ENCODE data around the gene DNAAF5. TPM values are rescaled to one million over a fixed set of nuclear protein-coding genes. Genes with fewer than 3 reads are reported as not detected.

DNAAF5 gene
- total and polyA plus RNA-seq, 8 donors: 6.7 to 210 (median 22.4) TPM

DNA sequence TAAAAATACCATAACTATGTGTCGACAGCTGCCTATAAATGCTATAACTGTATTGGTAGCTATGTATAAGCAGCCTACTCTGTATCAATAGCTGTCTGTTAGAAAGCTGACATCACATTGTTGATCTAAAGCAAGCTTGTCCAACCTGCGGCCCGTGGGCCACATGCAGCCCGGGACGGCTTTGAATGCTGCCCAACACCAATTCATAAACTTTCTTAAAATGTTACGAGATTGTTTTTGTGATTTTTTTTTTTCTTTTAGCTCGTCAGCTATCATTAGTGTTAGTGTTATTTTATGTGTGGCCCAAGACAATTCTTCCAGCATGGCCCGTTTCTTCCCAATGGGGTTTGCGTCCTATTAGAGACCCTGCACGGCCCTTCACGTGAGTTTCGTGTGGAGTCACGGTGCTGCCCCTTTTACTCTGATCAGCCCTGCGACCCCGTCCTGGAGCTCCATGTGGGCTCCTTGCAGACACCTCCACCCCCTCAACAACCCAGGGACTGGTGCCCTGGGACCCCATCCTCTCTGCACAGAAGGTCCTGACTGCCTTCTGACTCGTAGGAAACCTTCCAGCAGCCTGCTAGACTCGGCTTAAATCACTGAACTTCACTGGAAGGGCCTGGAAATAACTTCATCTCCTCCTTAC is 5.1 kb downstream of the DNAAF5 start:
- Histone ChIP-seq H3K36me3 (peaks cover 7 to 64% (median 44%) of the 10 kb centered on the region in 4 donors), H3K9me3 (peaks cover 0 to 12% (median 5%) of the 10 kb centered on the region in 4 donors), H3K4me3 (no peak overlapping the region), H3K4me1 (peaks cover 15 to 43% (median 29%) of the 10 kb centered on the region in 4 donors), H3K27me3 (no peaks in the 10 kb centered on the region), H3K27ac (peak overlapping the region; percentile 32 to 49 (median 36))
- TF ChIP-seq EP300 (IDR thresholded peaks at IDR 0.05) (no peak), POLR2AphosphoS5 (IDR thresholded peaks at IDR 0.05) (no peak), POLR2A (IDR thresholded peaks at IDR 0.05) (no peak)
- TF ChIP-seq, protein P1, sequence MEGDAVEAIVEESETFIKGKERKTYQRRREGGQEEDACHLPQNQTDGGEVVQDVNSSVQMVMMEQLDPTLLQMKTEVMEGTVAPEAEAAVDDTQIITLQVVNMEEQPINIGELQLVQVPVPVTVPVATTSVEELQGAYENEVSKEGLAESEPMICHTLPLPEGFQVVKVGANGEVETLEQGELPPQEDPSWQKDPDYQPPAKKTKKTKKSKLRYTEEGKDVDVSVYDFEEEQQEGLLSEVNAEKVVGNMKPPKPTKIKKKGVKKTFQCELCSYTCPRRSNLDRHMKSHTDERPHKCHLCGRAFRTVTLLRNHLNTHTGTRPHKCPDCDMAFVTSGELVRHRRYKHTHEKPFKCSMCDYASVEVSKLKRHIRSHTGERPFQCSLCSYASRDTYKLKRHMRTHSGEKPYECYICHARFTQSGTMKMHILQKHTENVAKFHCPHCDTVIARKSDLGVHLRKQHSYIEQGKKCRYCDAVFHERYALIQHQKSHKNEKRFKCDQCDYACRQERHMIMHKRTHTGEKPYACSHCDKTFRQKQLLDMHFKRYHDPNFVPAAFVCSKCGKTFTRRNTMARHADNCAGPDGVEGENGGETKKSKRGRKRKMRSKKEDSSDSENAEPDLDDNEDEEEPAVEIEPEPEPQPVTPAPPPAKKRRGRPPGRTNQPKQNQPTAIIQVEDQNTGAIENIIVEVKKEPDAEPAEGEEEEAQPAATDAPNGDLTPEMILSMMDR (IDR thresholded peaks at IDR 0.05): no peak
- intact Hi-C loops (cut with DNase I; ENCODE audit: low total_unique reads): no loop called here
- no peak for DNase-seq
- WGBS, 5 donors: 86 to 92% (median 89%) methylated on average over 15 to 17 of the region's 17 CpGs

GRCh38 chr7:732094-732541 is 5.6 kb downstream of the DNAAF5 start:
- 32 to 68% (median 40%) methylated on average over 13 to 17 of the region's 17 CpGs for WGBS, 5 donors
- TF ChIP-seq EP300 (IDR thresholded peaks at IDR 0.05): no peak
- TF ChIP-seq, protein P1 (IDR thresholded peaks at IDR 0.05): peak in 5 of 7 experiments; percentile 27 to 64 (median 43)
- TF ChIP-seq POLR2AphosphoS5 (IDR thresholded peaks at IDR 0.05): peak; percentile 10 to 75 (median 31)
- TF ChIP-seq POLR2A (IDR thresholded peaks at IDR 0.05): no peak
- Histone ChIP-seq H3K36me3 (peaks cover 7 to 64% (median 44%) of the 10 kb centered on the region in 4 donors), H3K4me1 (peaks cover 15 to 42% (median 29%) of the 10 kb centered on the region in 4 donors), H3K9me3 (peaks cover 0 to 12% (median 5%) of the 10 kb centered on the region in 4 donors), H3K27me3 (no peaks in the 10 kb centered on the region), H3K27ac (peak overlapping the region; percentile 32 to 49 (median 36)), H3K4me3 (no peak overlapping the region)
- peak; percentile 87 to 91 for DNase-seq
- intact Hi-C loops (cut with DNase I; ENCODE audit: low total_unique reads): no loop called here

DNA sequence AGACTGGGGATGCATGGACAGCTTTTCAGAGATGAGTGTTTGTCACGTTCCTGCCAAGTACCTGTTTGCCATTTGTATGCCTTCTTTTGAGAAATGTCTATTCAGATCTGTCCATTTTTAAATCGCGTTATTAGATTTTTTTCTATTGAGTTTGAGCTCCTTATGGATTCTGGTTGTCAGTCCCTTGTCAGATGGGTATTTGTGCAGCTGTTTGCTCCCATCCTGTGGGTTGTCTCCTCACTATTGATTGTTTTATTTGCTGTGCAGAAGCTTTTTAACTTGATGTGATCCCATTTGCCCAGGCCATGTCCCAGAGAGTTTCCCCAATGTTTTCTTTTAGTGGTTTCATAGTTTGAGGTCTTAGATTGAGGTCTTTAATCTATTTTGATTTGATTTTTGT is 6.1 kb downstream of the DNAAF5 start:
- Histone ChIP-seq H3K4me3 (no peak overlapping the region), H3K27me3 (no peaks in the 10 kb centered on the region), H3K27ac (peak overlapping the region; percentile 3 to 49 (median 36)), H3K9me3 (peaks cover 0 to 12% (median 5%) of the 10 kb centered on the region in 4 donors), H3K36me3 (peaks cover 7 to 64% (median 47%) of the 10 kb centered on the region in 4 donors), H3K4me1 (peaks cover 14 to 37% (median 25%) of the 10 kb centered on the region in 4 donors)
- 67 to 78% (median 71%) methylated on average over 3 of the region's 3 CpGs for WGBS, 5 donors
- TF ChIP-seq EP300 (IDR thresholded peaks at IDR 0.05) (no peak), POLR2AphosphoS5 (IDR thresholded peaks at IDR 0.05) (no peak)
- TF ChIP-seq, protein P1 (IDR thresholded peaks at IDR 0.05): peak in 2 of 7 experiments; percentile 1 to 2
- no peak for DNase-seq
- intact Hi-C loops (cut with DNase I; ENCODE audit: low total_unique reads): no loop called here

DNA sequence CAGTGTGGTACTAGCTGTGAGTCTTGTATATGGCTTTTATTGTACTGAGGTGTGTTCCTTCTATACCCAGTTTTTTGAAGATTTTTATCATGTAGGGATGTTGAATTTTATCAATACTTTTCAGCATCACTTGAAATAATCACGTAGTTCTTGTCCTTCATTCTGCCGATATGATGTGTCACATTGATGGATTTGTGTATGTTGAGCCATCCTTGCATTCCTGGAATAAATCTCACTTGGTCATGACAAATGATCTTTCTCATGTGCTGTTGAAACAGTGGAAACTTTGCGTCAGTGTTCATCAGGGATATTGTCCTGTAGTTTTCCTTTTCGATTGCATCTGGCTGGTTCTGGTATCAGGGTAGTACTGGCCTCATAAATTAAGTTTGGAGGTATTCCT is 7.7 kb downstream of the DNAAF5 start:
- TF ChIP-seq POLR2A (IDR thresholded peaks at IDR 0.05) (no peak), EP300 (IDR thresholded peaks at IDR 0.05) (no peak), POLR2AphosphoS5 (IDR thresholded peaks at IDR 0.05) (no peak)
- TF ChIP-seq, protein P1 (IDR thresholded peaks at IDR 0.05): no peak
- Histone ChIP-seq H3K36me3 (peaks cover 7 to 57% (median 50%) of the 10 kb centered on the region in 4 donors), H3K9me3 (peaks cover 0 to 12% (median 5%) of the 10 kb centered on the region in 4 donors), H3K4me3 (no peak overlapping the region), H3K27me3 (no peaks in the 10 kb centered on the region), H3K27ac (no peak overlapping the region), H3K4me1 (peaks cover 6 to 21% (median 12%) of the 10 kb centered on the region in 4 donors)
- intact Hi-C loops (cut with DNase I; ENCODE audit: low total_unique reads): no loop called here
- 96 to 99% (median 97%) methylated on average over 4 of the region's 4 CpGs for WGBS, 5 donors
- no peak for DNase-seq
